Renal cortical epithelial cell (primary cell): Measurements from ENCODE around the gene TBRG4. TPM values are rescaled to one million over a fixed set of nuclear protein-coding genes. Genes with fewer than 3 reads are reported as not detected.

ENCODE experiments used
- DNase-seq: peaks from one replicate; pipeline ENCODE4 v3.0.0-alpha.2; 2011; ENCODE audit warnings: low read depth
- total RNA-seq: library from RNA; depleted of rRNA; stranded (reverse); fragments of >200 nt; gene quantifications from 2 replicates; pipeline ENCODE4 v1.2.3, GENCODE V29; 2014

TBRG4 gene
- total RNA-seq, 1 donor from 2014 or later = 52.5 TPM

DNA sequence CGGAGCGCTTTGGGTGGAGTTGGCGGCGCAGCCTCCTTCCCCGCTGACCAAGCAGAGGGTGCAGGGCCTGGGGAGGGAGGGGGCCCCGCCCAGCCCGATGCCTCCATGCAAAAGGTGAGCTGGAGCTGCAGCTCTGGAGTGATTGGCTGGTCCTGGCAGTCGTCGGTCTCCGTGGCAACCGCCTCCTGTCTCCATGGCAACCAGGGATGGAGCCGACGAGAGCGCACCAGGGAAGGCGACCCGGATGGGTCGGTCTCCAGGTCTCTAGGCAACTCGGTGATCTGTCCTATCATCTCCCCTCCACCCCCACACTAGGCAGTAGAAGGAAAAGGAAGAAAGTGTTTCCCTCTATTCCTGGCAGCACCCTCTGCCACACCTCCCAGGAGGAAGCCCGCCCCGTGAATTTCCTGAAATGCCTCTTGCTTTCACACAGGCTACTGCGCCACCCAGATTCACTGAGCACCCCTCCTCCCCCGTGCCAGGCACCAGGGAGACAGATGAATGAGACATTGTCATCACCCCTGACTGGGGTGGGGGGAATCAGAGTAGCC lies 22.1 kb downstream of the TBRG4 start:
- DNase-seq = peak; percentile 11

DNA sequence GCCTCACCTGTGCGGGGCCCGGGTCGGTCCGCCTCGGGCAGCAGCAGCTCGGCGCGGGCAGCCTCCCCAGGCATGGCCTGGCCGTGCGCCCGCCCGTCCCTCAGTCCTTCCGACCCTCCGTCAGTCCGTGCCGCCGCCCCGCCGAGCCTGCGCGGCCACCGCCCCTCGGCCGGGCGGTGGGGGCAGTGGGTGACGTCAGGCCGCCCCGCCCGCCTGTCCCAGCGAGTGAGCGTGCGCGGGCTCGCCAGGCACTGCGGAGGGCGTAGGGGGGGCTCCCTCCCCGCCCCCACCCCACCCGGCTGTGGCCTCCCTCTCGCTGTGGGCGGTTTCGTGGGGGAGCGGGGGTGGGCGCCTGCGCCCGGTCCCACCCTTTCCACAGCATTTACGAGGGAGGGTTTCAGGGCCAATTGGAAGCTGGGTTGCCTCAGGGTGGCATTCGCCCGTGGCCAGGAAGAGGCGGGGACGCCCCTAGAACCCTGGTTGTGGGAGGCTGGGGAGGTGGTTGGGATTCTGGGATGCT lies 22.6 kb downstream of the TBRG4 start, which contains the start of gene NACAD:
Gene NACAD (minus strand): TSS at position 149 of the 520 bp plus-strand sequence. CDS start 75 bp downstream, at position 74.
- DNase-seq = no peak

DNA sequence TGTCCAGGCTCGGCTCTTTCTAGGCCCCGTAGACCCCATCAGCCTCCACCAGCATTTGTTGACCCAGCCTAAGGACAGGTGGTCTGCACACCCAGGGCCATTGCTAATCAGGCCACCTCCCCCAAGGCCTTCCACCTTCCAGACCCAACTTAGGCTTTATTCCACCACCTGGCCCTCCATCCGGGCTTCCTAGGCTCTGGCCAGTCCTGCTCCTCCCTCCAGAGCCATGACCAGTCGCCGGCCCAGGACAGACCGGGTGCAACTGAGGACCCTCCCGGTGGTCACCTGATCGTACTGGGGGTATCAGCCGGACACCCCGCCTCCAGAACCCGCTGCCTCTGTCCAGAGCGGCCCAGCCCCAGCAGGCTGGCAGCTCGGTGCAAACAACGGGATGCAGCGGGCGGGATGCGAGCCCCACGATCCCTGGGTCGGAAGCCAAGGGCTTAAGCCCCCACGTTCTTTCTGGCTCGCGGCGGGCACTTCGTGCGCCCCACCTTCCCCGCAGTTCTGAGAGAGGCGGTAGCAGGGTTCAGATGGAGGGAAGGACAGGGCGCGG lies 23.3 kb downstream of the TBRG4 start:
- no peak for DNase-seq

DNA sequence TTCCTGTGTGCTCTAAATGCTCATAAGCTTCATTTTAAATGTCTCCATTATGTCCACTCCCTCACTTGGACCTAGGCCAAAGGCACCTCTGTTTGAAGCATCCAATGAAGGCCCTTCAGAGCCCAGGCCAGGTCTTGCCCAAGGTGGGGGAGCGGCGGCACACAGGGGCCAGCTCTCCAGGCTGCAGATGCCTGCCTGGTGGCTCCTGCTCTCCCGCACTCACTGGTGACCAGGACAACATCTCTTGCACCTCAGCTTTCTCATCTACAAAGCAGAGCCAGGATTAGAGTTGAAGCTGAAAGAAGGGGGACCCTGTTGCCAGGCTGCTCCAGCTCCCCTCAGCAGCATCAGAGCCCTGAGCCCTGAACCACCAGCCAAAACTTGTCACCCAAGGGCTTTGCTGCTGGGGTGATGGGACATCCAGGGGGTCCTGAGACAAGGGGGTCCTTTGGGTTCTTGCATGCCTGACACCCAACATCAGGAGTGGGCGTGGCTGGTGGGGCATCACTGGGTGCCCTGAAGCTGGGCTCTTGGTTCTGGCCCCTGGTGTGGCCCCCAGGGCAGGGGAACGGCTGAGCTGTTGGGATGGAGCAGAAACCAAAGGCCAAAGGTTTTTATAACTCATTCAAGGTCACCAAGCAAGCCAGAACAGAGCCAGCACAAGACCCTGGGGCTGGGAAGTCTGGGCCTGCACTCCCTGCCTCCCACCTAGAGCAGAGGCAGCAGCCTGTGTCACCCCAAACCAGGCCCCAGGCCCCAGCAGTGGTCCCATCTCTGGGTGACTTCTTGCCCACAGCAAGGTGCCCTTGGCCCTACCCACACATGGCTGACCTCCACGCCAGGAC lies 24.0 kb downstream of the TBRG4 start:
- no peak for DNase-seq

DNA sequence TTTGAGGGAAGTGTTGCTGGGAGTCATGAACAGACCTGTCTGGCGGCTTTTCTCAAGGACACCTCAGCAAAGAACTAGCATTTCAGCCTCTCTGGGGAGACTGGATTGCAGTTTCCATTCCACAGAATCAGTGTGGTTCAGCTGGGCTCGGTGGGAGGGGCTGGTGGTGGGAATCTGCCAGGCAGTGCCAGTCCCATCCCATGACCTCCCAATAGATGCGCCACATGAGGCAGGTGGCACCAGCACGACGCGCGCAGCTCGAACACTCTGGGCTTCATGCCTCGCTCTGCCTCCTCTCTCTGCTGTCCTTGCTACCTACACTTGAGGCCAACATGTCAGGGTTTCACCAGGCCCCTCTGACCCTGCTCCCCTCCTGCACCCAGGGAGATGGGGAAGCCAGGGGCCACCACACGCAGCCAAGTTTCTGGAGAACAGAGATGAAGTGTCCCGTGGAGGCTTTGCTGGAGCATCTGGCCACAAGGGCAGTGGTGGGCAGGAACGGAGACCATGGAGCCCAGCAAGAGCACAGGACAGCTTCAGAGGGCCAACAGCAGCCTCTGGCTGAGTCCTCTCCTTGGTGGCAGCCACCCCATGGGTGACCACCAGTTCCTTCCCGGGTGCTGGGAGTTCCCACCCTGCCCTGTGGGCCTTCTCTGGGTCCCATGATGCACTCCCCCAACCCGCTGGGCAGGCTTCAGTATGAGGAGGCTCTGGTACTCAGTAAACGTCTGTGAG lies 25.0 kb downstream of the TBRG4 start:
- no peak for DNase-seq

DNA sequence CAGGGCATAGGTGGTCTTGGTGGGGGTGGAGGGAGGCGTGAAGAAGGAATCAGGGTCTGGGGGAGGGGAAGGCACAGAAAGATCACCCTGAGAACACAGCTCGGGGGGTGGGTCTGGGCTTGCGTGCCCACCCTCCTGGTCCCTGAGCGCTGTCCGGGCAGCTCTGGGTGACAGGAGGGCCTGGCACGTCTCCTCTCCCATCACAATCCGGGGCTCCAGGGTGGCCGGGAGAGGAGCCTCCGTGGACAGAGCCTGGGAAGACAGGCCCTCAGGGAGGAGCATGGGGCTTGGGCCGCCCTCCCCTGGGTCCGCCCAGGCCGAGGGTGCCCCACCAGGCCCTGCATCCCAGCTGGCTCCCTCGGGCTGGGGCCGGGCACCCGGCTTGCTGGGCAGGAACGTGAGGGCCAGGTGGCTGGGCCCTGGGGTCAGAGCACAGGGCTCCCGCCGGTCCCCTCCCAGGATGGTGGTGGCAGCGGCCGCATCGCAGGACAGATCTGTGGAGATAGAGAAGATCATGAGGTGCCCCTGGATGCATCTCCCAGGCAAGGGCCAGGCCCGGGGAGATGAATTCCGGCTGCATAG lies 25.8 kb downstream of the TBRG4 start:
- no peak for DNase-seq

DNA sequence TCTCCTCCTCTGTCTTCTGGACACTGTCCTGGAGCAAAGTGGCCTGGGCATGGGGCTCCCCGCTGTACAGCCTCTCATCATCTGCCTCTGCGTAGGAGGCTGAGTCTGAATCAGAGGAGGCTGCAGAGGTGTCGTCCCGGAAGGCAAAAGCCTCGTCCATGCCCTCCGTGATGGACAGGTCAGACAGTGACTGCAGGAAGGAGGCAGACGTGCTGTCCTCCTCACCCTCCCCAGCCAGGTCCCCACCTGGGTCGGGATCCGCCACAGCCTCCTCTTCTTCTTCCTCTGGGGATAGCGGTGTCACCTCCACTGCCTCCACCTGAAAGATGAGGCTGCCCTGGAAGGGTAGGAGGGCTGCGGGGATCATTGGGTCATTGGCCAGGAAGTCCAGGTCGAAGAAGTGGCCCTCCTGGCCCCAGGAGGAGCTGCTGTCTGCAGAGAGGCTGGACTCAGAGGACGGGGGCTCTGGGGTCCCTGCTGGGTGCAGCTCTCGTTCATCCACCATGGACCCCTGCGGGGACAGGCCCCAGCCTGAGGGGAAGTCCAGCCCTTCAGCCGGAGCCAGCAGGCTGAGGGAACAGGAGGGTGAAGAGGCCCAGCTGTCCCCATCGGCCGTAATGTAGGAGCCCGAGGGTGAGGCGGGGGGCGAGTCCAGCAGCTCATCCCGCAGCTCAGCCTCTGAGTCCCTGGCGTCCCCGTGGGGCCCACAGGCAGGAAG lies 26.4 kb downstream of the TBRG4 start:
- no peak for DNase-seq

DNA sequence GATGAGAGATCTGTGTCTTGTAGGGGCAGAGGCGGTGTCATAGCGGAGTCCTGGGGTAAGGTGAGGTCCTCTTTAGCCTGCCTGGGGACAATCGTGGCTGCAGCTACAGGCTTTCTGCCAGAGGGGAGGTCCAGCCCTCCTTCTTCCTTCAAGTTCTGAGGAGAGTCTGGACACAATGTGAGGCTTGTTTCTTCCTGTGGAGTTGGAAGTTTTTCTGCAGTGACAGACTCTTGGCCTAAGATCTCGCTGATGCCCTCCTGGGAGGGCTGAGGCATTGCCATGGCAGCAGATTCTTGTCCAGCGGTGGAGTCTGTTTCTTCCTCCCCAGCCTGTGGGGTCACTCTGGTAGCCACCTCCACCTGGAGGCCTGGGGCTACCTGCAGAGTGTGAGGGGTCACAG lies 27.2 kb downstream of the TBRG4 start:
- no peak for DNase-seq

DNA sequence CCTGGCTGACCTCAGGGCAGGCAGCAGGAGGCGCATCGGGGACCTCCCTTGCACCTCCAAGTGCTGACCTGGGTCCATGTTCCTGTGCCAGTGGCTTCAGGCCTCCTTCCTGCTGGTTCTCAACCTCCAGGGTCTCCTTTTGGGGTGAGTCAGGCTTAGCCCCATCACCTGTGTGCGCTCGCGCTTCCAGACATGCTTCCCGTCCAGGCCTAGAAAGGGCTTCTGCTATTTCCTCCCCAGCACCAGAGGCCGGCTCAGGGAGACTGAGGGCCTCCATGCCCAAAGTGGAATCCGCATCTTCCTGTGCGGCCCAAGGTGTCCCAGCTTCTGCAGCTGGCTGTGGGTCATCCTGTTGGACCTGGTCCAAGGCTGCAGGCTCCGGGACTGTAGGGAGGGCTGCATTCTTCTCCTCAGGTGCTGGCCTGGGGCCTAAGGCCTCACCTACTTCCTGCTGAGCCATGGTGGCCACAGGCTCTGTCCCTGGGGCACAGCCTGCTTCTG lies 28.6 kb downstream of the TBRG4 start:
- no peak for DNase-seq

DNA sequence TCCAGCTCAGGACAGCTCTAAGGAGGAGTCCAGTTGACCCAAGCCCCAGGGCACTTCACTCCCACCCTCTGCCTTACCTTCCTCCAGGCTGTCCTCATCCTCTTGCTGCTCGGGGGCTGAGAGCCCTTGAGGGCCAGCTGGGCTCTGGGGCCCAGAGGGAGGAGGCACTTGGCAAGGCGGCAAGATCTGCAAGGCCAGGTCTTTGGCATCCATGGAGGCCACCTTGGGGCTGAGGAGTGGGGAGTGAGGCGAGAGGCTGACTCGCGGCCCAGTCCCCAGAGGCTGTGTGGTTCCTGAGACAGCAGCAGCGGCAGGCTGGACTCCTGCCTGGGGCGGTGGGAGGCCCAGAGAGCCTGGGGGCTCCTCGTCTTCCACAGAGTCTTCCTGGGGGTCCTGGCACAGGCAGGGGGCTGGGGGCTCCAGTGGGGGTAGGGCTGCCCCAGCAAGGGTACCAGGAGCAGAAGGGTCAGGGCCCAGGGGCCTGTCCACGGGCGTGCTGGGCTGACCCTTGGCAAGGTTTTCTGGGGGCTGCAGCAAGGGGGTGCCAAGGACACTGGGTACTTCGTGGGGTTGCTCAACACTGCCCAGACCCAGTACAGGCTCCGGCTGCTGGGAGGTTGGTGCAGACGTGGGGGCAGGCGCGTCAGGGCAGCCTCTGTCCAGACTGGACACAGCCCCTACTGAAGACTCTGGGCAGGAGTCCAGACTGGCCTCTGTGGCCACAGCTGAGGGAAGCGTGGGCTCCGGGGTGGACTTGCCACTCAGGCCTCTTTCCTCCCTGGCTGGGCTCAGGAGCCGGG lies 29.3 kb downstream of the TBRG4 start:
- no peak for DNase-seq

DNA sequence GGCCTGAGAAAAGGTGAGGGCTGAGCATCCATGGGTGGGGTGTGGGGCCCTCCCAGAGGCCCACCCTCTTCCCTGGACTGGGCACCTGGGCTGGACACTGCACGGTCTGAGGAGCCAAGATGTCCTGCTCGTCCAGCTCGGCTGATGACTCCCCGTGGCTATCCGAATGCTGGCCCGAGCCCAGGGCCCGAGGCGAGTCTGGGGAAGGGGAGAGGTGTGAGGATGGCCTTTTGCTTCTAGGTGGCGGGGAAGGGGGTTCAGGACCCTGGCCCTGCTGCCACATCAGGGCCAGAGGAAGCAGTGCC lies 29.9 kb downstream of the TBRG4 start:
- no peak for DNase-seq

DNA sequence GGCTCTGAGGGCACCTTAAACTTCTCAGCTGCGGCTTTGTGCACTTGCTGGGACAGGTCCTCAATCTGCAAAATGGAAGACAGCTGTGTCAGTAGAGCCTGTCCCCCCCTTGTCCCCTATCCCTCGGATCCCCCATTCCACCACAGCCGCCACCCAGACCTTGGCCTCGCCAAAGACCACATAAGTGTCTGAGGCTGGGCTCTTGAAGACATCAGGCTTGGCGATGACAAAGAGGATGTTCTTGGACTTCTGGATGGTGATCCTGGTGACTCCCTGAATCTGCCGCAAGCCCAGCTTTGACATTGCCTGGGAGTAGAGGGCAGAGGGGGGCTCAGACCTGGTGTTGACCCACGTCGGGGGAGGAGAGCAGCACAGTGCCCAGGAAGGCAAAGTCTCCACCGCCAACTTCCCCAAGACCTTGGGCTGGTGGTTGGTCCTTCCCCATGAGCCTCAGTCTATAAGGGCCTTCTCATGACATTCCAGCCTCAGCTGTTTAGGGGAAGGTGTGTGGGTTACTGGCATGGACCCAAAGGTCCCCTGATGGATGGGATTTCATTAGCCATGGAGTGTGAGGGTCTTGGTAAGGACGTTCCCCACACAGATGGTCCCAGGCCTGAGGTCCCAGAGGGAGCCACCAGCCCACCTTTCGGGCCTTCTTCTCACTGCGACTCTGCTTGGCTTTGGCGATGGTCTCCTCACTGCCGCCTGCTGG lies 30.4 kb downstream of the TBRG4 start:
- DNase-seq = no peak

DNA sequence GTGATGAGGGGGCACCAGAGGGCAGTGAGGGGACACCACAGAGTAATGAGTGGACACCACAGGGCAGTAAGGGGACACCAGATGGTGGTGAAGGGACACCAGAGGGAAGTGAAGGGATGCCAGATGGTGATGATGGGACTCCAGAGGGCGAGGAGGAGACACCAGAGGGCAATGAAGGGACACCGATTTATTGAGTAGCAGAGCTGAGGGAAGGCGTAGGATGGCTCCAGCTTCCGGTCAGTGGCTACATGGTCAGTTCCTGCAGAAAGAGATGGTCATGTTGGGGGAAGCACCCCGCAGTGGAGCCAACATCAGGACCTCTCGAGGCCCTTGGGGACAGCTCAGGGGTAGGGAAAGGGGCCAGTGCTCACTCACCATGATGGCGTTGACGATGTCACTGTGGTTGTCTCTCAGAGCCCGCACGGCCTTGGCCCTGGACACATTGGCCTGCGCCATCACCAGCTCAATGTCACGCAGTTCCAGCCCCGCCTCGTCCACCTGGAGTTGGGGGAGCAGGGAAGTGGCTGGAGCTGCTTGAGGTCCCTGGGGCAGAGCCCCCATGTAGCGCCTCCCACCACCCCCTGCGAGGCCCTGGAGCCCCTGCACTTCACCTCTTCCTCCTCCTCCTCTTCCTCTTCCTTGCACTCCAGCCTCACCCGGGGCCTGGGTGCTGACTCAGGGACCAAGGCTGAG lies 31.1 kb downstream of the TBRG4 start:
- no peak for DNase-seq

DNA sequence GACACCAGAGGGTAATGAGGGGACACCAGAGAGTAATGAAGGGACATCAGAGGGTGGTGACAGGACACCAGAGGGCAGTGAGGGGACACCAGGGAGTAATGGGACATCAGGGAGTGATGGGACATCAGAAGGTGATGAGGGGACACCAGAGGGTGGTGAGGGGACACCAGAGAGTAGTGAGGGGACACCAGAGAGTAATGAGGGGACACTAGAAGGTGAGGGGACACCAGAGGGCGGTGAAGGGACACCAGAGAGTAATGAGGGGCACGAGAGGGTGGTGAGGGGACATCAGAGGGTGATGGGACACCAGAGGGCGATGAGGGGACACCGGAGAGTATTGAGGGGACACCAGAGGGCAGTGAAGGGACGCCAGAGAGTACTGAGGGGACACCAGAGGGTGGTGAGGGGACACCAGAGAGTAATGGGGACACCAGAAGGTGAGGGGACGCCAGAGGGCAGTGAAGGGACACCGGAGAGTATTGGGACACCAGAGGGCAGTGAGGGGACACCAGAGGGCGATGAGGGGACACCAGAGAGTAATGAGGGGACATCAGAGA lies 33.3 kb downstream of the TBRG4 start:
- no peak for DNase-seq

DNA sequence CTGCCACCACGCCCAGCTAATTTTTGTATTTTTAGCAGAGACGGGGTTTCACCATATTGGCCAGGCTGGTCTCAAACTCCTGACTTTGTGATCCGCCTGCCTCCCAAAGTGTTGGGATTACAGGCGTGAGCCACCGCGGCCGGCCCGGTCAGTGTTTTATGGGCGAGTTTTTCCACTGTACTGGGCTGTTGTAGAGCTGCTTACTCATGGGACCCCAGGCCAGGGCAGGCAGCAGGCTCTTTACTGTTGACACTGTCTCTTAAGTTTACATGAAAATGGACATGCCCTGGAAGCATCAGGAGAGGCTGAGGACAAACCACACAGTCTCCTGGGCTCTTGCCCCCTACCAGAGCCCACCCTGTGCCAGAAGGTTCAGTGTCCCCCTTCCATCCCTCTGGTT lies 33.9 kb downstream of the TBRG4 start:
- no peak for DNase-seq

DNA sequence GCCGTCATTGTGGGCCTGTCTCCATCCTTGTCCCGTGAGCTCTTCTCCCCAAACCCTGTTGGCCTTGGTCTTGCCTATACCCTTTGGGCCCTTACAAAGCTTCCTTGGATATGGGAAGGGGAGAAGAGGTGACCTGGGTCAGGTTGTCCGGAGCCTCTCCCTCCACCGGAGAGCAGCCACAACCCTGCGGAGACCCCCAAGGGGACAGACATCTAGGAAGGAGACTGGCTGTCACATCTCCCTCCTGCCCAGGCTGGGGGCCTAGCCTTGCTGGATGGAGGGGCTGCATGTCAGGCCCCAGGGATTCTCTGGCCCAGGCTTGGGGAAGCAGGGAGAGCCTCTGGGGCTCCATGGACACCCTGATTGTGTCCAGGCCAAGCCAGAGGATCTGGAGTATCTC lies 34.6 kb downstream of the TBRG4 start:
- DNase-seq = no peak

DNA sequence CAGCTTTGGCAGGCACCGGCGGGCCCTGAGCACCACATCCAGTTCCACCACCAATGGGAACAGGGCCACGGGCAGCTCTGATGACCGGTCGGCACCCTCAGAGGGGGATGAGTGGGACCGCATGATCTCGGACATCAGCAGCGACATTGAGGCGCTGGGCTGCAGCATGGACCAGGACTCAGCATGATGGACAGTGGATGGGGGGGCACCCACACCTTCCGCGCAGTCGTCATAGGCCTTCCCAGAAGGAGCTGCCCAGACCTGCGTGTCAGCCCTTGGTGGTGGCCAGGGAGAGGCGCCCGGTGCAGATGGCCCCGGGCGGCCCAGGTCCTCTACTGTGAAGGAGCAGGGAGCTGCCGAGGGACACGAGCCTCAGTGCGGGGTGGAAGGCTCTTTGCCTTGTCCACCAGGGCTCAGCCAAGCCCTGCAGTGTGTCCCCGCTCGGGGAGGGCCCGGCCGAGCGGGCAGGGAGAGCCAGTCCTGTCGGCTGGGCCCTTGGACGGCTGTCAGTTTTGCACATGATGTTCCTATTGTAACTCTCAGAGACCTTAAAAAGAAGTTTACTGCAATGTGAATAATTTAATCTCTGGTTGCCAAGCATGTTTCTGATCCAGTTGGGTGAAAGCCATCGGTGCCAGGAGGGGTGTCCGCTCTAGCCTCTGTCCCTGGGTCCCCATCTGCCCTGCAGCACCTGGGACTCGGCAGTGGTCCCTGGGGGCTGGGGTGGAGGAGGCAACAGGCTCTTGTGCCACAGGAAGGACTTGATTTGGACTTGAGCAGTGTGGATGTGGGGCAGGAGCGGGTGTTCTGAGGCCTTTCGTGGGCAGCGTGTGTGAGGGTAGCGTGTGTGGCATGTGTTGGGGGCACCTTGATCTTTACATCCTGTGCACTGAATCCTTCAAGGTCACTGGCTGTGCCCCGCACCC lies 35.4 kb downstream of the TBRG4 start:
- DNase-seq = no peak

DNA sequence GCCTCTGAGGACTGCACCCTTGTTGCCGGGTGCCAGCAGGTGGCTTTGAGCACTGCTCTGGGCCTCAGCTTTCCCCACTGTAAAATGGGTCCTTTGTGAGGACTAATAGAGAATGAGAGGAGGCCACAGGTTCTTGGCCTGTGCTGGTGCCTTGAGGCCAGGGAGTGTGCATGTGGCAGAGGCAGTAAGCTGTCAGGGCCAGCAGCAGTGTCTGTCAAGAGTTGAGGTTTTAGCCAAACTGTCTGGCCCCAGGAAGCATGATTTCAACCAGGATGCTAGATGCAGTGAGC lies 36.2 kb downstream of the TBRG4 start:
- no peak for DNase-seq
